HepG2 (cell line): ENCODE results near the gene MTHFR. TPM values are rescaled to one million over a fixed set of nuclear protein-coding genes. Genes with fewer than 3 reads are reported as not detected.

ENCODE experiments used
- ATAC-seq: fragments of 200-7000 bp; cut with Tn5 transposase; 3 replicates; pipeline ENCODE4 v1.9.1; 2020; ENCODE audit warnings: mild to moderate bottlenecking, moderate library complexity
- BruUV-seq: library from RNA; stranded (reverse); fragments of 400-500 nt; replicated peaks from 2 replicates; lab custom pipeline; 2021; lab: Mats Ljungman, UMichigan
- CTCF ChIA-PET: fragments of 300-600 bp; formaldehyde crosslinking; extraction: SDS; loops from one replicate; lab custom pipeline; 2021; ENCODE audit warnings: low total read pairs, inconsistent platforms, low intra/inter-chr PET ratio; lab: Yijun Ruan, JAX
- POLR2A ChIA-PET: fragments of 350-600 bp; sonication (Branson Sonifier 250); formaldehyde crosslinking; loops from one replicate; lab custom pipeline; 2020; ENCODE audit warnings: antibody characterized with exemption, inconsistent platforms; lab: Yijun Ruan, JAX
- DNase-seq: peaks from one replicate; pipeline ENCODE4 v3.0.0-alpha.2; 2015; ENCODE audit warnings: low spot score
- FAIRE-seq: peaks from 3 replicates; lab custom pipeline; 2011; peaks lifted over from hg19 to GRCh38; lab: Jason Lieb, UNC
- H2AFZ ChIP-seq: one replicate; pipeline ENCODE4 v1.6.1; 2011; ENCODE audit warnings: low read length, inconsistent platforms
- H3K27ac ChIP-seq: fragments of 300-600 bp; 3 replicates; pipeline ENCODE4 v1.8.0; 2011; ENCODE audit warnings: mixed run types, mild to moderate bottlenecking, mixed read lengths, low read length, inconsistent platforms; ENCODE audit not compliant: insufficient read depth; ENCODE audit errors: extremely low read length
- H3K27me3 ChIP-seq, 2 experiments: fragments of 200-600 bp in 1 of 2; 2 replicates in 1 of 2; 3 replicates in 1 of 2; pipeline versions ENCODE4 v1.6.0 to v1.8.0; 2011; ENCODE audit warnings: low read length in 2 of 2, mild to moderate bottlenecking in 2 of 2, moderate library complexity in 2 of 2, inconsistent platforms in 1 of 2; ENCODE audit not compliant: insufficient read depth in 2 of 2, control insufficient read depth in 1 of 2
- H3K36me3 ChIP-seq, 2 experiments: fragments of 200-600 bp in 1 of 2; replicated peaks in 1 of 2; 2 replicates in 1 of 2; 3 replicates in 1 of 2; pipeline versions ENCODE4 v1.5.1 to v1.8.0; 2011; ENCODE audit warnings: low read length in 2 of 2, inconsistent platforms in 1 of 2; ENCODE audit not compliant: insufficient read depth in 2 of 2, control insufficient read depth in 1 of 2
- H3K4me1 ChIP-seq: 2 replicates; pipeline ENCODE4 v1.5.1; 2012; ENCODE audit warnings: low read length, inconsistent platforms; ENCODE audit not compliant: insufficient read depth
- H3K4me2 ChIP-seq: 2 replicates; pipeline ENCODE4 v1.6.0; 2011; ENCODE audit warnings: low read depth, low read length, inconsistent platforms
- H3K4me3 ChIP-seq, 3 experiments: fragments of 200-600 bp in 1 of 3; sonication (generic), shearing (Covaris generic) in 1 of 3; replicated peaks in 1 of 3; 2 replicates each; pipeline ENCODE4 v1.5.1; 2011 to 2016; ENCODE audit warnings: low read length in 3 of 3, inconsistent platforms in 2 of 3, low read depth in 2 of 3, mild to moderate bottlenecking in 2 of 3, control low read depth in 1 of 3, mixed read lengths in 1 of 3; ENCODE audit not compliant: insufficient read depth in 1 of 3
- H3K79me2 ChIP-seq: one replicate; pipeline ENCODE4 v1.6.1; 2011; ENCODE audit warnings: low read length, inconsistent platforms; ENCODE audit not compliant: insufficient read depth
- H3K9ac ChIP-seq: 2 replicates; pipeline ENCODE4 v1.6.0; 2011; ENCODE audit warnings: mild to moderate bottlenecking, low read depth, low read length, inconsistent platforms; ENCODE audit not compliant: insufficient read depth
- H3K9me3 ChIP-seq: 2 replicates; pipeline ENCODE4 v1.5.1; 2012; ENCODE audit warnings: mild to moderate bottlenecking, low read length
- H4K20me1 ChIP-seq: 2 replicates; pipeline ENCODE4 v1.6.0; 2011; ENCODE audit warnings: inconsistent platforms, mild to moderate bottlenecking, low read length, moderate library complexity; ENCODE audit not compliant: insufficient read depth
- ADNP ChIP-seq: sonication (generic); formaldehyde crosslinking; IDR thresholded peaks from 2 replicates; pipeline ENCODE4 v1.4.0; 2020; ENCODE audit warnings: missing genetic modification reagents
- BCL6 ChIP-seq: IDR thresholded peaks from 2 replicates; pipeline ENCODE4 v1.6.1; 2016; ENCODE audit warnings: missing genetic modification reagents, missing compliant biosample characterization
- HNF4A ChIP-seq: sonication (generic); formaldehyde crosslinking; IDR thresholded peaks from 2 replicates; pipeline ENCODE4 v1.4.0; 2020; ENCODE audit warnings: missing genetic modification reagents
- MZF1 ChIP-seq: sonication (generic); formaldehyde crosslinking; IDR thresholded peaks from 2 replicates; pipeline ENCODE4 v1.8.1; 2023; ENCODE audit warnings: mild to moderate bottlenecking, missing genetic modification reagents, borderline replicate concordance
- RAD21 ChIP-seq: fragments of 450-650 bp; formaldehyde crosslinking; IDR thresholded peaks from 2 replicates; pipeline ENCODE4 v1.5.0; 2020; ENCODE audit warnings: mild to moderate bottlenecking
- SYNCRIP ChIP-seq: fragments of 200-400 bp; formaldehyde crosslinking; IDR thresholded peaks from 2 replicates; pipeline ENCODE4 v1.6.1; 2018; ENCODE audit warnings: mild to moderate bottlenecking, low read depth, low read length; ENCODE audit not compliant: insufficient read depth
- ZNF230 ChIP-seq: sonication (generic); formaldehyde crosslinking; IDR thresholded peaks from 2 replicates; pipeline ENCODE4 v1.4.0; 2020; ENCODE audit warnings: mild to moderate bottlenecking, missing genetic modification reagents
- ZNF781 ChIP-seq: sonication (generic); formaldehyde crosslinking; IDR thresholded peaks from 2 replicates; pipeline ENCODE4 v1.5.1; 2020; ENCODE audit warnings: borderline replicate concordance, mild to moderate bottlenecking, missing genetic modification reagents; ENCODE audit errors: not compliant biosample characterization
- WGBS: methylation state at CpG from one replicate; pipeline ENCODE4 v1.1.6; 2017; ENCODE audit warnings: low lambda C conversion rate; 5-methylcytosine and 5-hydroxymethylcytosine counted together
- in situ Hi-C: cut with HindIII; loops from 2 replicates; pipeline ENCODE4 v1.10.0; 2017; ENCODE audit warnings: low pct_unique_long_range_greater_than_20kb; ENCODE audit not compliant: extremely low pct_ligation_motif_present
- intact Hi-C: fragments of 100-400 bp; cut with micrococcal nuclease; formaldehyde crosslinking; loops from one replicate; pipeline ENCODE4 v1.10.0; 2022; ENCODE audit not compliant: unreplicated experiment
- polyA plus RNA-seq, 8 experiments: library from polyadenylated mRNA; depleted of rRNA in 3 of 8; stranded (reverse) in 7 of 8; unstranded in 1 of 8; fragments of >200 nt; fragmentation: Illumina TruSeq in 4 of 8; extraction: Trizol in 4 of 8; gene quantifications; 2 replicates each; pipeline versions ENCODE4 v1.2.1 to v1.2.3, GENCODE V29; 2011 to 2016; ENCODE audit warnings: low read depth in 4 of 8, missing spikeins in 1 of 8, mixed read lengths in 1 of 8; ENCODE audit not compliant: insufficient read depth in 1 of 8
- total RNA-seq, 5 experiments: library from RNA; depleted of rRNA; stranded (reverse); fragments of >200 nt; fragmentation: Illumina TruSeq; extraction: Trizol; gene quantifications; 2 replicates each; pipeline ENCODE4 v1.2.3, GENCODE V29; 2016; ENCODE audit warnings: low read depth in 1 of 5

MTHFR gene
- total and polyA plus RNA-seq, 2 of the 13 experiments (the other 11 are each of a cell fraction or from before 2014, with no cell fraction given), result 3.8 to 8.2 TPM

- Histone ChIP-seq H3K27me3 (no peaks in the 10 kb centered on the region; a peak in 1 of 5 replicates), H3K36me3 (peaks cover 10 to 40% of the 10 kb centered on the region in 2 experiments), H3K9me3 (no peaks in the 10 kb centered on the region), H3K4me2 (peak overlapping the region; percentile 92), H3K27ac (peak overlapping the region; percentile 94), H2AFZ (no peak overlapping the region), H3K4me3 (peak overlapping the region; percentile 81 to 87 (median 87)), H3K4me1 (peaks cover 79% of the 10 kb centered on the region), H4K20me1 (peaks cover 11% of the 10 kb centered on the region), H3K9ac (peak overlapping the region; percentile 93), H3K79me2 (peaks cover 56% of the 10 kb centered on the region)
- no TSS peak for BruUV-seq
- in situ Hi-C loops (no loop called here), intact Hi-C loops (no loop called here)
- 0% methylated on average over 2 of the region's 2 CpGs for WGBS
- POLR2A ChIA-PET, result interaction anchor here (1.5 to 2.6 kb wide), 8 partner anchors 8 to 212 kb away, joined by 5 to 31 read pairs (median 8); partner anchors contain the start of genes MFN2 and MIIP
- ATAC-seq (no peak), DNase-seq (no peak), FAIRE-seq (peak; percentile 28)
- CTCF ChIA-PET, result no interaction called here
- TF ChIP-seq MZF1 (CRISPR knock-in tag), result no peak
- no peak for TF ChIP-seq ZNF230 (CRISPR knock-in tag)
- peak; percentile 30; the same call in 1 of the 2 replicates for TF ChIP-seq HNF4A (CRISPR knock-in tag)
- TF ChIP-seq RAD21 (CRISPR knock-in tag), result no peak
- no peak for TF ChIP-seq ZNF781 (CRISPR knock-in tag)
- no peak for TF ChIP-seq SYNCRIP
- TF ChIP-seq BCL6 (CRISPR knock-in tag), result peak; percentile 42; the same call in 1 of the 2 replicates
- TF ChIP-seq ADNP (CRISPR knock-in tag), result no peak
Observed at GRCh38 chr1:11807133-11807532, 1.4 kb upstream of the MTHFR start.
